Jurkat, Clone E6-1 (cell line): Measurements from ENCODE around the gene MAD2L2.

Source experiments
- DNase-seq: peaks from one replicate; pipeline ENCODE4 v3.0.0-alpha.2; 2011; ENCODE audit warnings: low read depth, low spot score
- H3K4me3 ChIP-seq: 2 replicates; pipeline ENCODE4 v1.5.1; 2011; ENCODE audit warnings: mild to moderate bottlenecking, low read length, control low read depth, moderate library complexity

Gene MAD2L2

GRCh38 chr1:11661103-11661502 lies 19.8 kb downstream of the MAD2L2 start:
- no peak for DNase-seq
- no peak overlapping the region for H3K4me3 ChIP-seq

GRCh38 chr1:11659748-11660147 lies 21.2 kb downstream of the MAD2L2 start:
- DNase-seq = no peak
- no peak overlapping the region for H3K4me3 ChIP-seq

- no peak for DNase-seq
- no peak overlapping the region for H3K4me3 ChIP-seq
These were observed 22.4 kb downstream of the MAD2L2 start for GRCh38 chr1:11658542-11658941.

GRCh38 chr1:11657654-11658053 lies 23.3 kb downstream of the MAD2L2 start:
- DNase-seq = no peak

DNA sequence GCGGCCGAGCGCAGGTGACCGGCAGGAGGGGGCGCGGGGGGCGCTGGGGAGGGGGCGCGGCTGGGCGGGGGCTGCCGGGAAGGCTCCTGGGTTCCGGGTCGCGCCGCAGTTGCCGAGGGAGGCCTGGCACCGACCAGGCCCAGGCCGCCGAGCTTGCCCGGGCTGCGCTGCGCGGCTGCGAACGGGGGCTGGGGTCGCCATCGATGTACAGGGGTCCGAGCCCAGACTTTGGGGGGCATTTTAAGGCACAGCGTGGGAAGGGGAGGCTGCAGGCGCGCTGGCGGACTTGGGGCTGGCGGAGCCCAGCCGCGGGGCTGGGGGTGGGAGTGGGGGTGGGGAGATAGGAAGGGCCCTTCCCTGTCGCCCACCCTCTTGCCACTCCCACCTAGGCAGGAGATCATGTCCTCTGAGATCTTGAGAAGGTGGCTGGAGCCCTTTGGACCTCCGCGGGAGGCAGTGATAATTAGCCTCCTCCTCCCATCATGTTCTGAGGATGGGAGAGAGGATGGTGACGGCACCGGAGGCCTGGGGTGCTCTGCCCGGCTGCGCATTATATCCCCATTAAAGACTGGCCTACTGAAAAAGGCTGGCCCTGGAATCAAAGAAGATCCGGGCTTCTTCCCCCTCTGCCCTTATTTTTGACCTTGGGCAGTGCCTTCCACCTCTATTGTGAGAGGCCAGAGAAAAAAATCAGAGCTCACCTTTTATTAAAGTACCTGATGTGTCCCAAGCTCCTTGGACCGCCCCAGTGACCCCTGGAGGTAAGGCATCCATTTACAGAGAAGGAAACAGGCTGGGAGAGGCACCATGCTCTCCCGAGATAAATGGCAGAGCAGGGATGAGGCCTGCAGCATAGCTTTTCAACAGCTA lies 25.8 kb downstream of the MAD2L2 start:
- H3K4me3 ChIP-seq = peak overlapping the region; percentile 53
- DNase-seq = no peak

More at GRCh38 chr1:11657654-11658053, 23.3 kb downstream of the MAD2L2 start:
- H3K4me3 ChIP-seq = no peak overlapping the region

GRCh38 chr1:11654137-11654938 lies 26.6 kb downstream of the MAD2L2 start, which contains the start of the genes FBXO2 and FBXO44:
TSS of gene FBXO2 (minus strand) at chr1:11654429. CDS start at chr1:11654340, 89 bp downstream.
TSS of gene FBXO44 (plus strand) at chr1:11654877. CDS start at chr1:11655836, 959 bp downstream.
- peak within 1 kb of the TSS; percentile 53 for H3K4me3 ChIP-seq
- DNase-seq = no peak

GRCh38 chr1:11653861-11654136 lies 27.1 kb downstream of the MAD2L2 start:
- H3K4me3 ChIP-seq = no peak overlapping the region

DNA sequence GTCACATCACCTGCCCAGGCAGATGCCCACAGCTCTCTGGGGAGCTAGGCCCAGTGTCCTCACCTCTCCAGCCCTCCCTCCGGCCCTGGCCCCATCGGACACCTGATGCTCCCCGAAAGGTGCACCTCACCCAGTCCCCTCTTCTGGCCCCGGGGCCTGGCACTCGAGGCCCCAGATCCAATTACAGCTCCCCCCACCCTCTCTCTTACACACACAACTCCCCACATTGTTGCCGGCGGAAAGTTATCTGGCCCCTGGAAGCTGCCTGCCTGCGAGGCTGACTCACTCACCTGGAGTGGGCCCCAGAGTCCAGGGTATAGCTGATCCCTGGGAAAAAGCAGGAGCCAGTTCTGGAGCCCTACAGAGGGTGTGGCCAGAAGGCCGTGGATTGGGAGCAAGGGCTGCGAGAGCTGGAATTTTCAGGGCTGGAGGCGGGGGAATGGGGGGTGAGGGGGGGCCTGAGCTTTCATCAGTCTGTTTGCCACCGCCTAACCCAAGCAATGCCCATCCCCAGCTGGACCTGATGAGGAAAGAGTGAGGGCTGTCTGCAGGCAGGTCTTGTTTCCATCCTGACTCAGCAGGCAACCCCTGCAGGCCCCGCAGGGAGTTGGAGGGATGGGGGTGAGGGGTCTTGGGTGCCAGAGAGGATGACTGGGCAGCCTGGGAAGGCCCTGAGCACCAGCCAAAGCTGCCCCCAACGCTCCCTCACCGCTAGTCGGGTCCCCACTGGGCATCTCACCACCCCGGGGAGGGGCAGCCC lies 27.7 kb downstream of the MAD2L2 start:
- no peak overlapping the region for H3K4me3 ChIP-seq
- DNase-seq = no peak

More at GRCh38 chr1:11653861-11654136, 27.1 kb downstream of the MAD2L2 start:
- DNase-seq = no peak

GRCh38 chr1:11652203-11652780 lies 28.7 kb downstream of the MAD2L2 start:
- DNase-seq = no peak
- H3K4me3 ChIP-seq = no peak overlapping the region

- no peak overlapping the region for H3K4me3 ChIP-seq
- no peak for DNase-seq
These were observed 29.9 kb downstream of the MAD2L2 start for GRCh38 chr1:11651017-11651416.

GRCh38 chr1:11650331-11650991 lies 30.5 kb downstream of the MAD2L2 start:
- peak; percentile 62 for DNase-seq

DNA sequence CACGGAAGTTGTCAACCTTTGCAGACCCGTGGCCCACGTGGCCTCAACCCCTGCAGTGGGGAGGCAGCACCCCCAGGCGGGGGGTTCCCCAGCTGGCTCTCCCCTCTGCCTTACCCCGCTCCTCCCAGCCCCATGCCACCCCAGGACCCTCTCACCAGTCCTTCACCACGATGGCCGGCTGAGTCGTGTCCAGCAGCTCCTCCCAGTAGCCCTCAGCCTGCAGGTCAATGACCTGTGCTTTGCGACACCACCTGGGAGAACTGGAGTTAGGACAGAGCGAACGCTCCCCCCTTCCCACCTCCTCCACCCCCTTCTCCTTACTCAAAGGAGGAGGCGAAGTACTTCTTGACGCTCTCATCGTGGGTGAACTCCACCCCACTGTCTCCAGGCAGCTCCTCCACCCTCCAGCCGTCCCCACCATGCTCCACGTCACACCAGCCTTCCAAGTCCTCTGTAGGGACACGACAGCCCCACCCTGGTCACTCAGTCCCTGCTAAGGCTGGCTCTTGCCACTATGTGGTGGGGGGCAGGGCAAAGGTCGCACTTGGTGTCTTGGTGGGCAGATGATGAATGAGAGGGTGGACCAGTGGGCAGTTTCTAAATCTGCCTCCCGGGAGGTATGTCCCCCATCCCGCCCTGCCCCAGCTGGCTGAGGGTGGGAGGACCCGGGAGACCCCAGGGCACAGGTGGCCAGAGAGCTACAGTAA lies 31.2 kb downstream of the MAD2L2 start:
- no peak for DNase-seq
- H3K4me3 ChIP-seq = peak overlapping the region; percentile 9; the same call in 1 of the 2 replicates

More at GRCh38 chr1:11650331-11650991, 30.5 kb downstream of the MAD2L2 start:
- H3K4me3 ChIP-seq = peak overlapping the region; percentile 9; the same call in 1 of the 2 replicates

DNA sequence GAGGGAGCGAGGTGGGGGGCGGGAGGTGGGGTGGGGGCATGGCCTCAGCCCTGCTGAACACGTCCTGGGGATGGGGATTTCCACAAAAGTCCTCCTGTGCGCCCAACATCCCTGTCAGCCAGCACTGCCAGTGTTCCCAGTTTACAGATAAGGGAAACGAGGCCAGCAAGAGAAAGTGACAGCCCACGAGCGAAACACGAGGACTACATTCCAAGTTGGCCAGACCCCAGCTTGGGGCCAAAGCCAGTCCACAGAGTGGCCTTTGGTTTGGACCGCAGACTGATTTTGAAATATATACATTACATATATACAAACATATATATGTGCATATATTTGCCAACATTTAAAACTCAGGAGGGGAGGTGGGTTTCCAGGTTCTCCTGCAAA lies 31.7 kb downstream of the MAD2L2 start:
- no peak for DNase-seq
- H3K4me3 ChIP-seq = no peak overlapping the region

DNA sequence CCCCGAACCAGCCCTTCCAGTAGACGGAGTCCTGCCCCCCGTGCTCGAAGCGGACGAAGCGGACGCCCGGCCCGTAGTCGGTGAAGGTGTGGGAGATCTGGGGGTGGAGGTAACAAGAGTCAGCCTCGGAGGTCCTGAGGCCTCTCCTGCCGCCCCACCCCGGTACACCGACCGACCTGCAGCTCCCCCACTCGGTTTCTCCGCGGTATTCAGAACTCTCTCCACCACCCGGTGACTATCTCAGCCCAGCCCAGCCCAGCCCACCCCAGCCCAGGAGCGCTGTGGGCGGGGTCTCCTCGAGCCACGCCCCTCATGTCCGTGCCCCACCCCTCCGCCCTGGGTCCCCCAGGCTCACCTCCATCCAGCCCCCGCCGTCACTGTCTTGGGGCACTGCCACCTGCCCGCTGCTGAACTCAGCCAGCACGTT lies 32.2 kb downstream of the MAD2L2 start:
- H3K4me3 ChIP-seq = no peak overlapping the region

GRCh38 chr1:11648039-11648438 lies 32.9 kb downstream of the MAD2L2 start:
- no peak overlapping the region for H3K4me3 ChIP-seq
- no peak for DNase-seq

More for the DNA sequence above, 32.2 kb downstream of the MAD2L2 start:
- no peak for DNase-seq

DNA sequence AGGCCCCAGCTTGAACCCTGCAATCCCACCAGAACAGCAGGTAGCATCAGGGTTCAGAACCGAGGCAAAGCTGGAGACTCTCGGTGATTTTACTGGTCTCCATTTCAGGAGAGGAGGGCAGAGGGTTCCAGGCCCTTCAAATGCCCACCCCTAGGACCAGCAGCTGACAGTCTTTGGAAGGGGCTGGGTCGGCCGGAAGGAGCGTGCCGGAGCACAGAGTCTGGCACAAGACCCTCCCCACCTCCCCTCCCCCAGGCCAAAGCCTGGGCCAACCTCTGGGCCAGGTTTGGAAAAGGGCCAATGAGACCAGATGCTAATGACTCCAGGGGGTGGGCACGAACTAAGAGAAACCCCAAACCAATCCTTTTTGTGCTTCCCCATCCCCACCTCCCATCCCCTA lies 33.6 kb downstream of the MAD2L2 start:
- H3K4me3 ChIP-seq = no peak overlapping the region
- no peak for DNase-seq

- no peak for DNase-seq
- no peak overlapping the region for H3K4me3 ChIP-seq
These were observed 34.6 kb downstream of the MAD2L2 start for GRCh38 chr1:11646317-11646716.
